Kidney (tissue), 14 donors: ENCODE measurements around the gene PTPRF. TPM values are rescaled to one million over a fixed set of nuclear protein-coding genes. Genes with fewer than 3 reads are reported as not detected.

Experiments used
- DNase-seq, 5 donors: peaks; one replicate each; pipeline ENCODE4 v3.0.0-alpha.2; 2013 to 2020
- FAIRE-seq: peaks from 2 replicates; lab custom pipeline; 2012; peaks lifted over from hg19 to GRCh38; lab: Jason Lieb, UNC
- H3K27ac ChIP-seq, 2 donors: one replicate each; pipeline ENCODE4 v1.7.0; 2013; ENCODE audit warnings: low read depth in 2 of 2, low read length in 2 of 2, inconsistent platforms in 1 of 2
- H3K27me3 ChIP-seq: one replicate; pipeline ENCODE4 v1.7.1; 2013; ENCODE audit warnings: low read length, inconsistent platforms; ENCODE audit not compliant: control insufficient read depth, insufficient read depth
- H3K36me3 ChIP-seq, 3 donors: one replicate each; pipeline versions ENCODE4 v1.7.0 to v1.7.1; 2013; ENCODE audit warnings: low read length in 3 of 3, control low read depth in 1 of 3, inconsistent platforms in 1 of 3; ENCODE audit not compliant: insufficient read depth in 3 of 3, control insufficient read depth in 2 of 3
- H3K4me1 ChIP-seq, 3 donors: one replicate each; pipeline versions ENCODE4 v1.7.0 to v1.7.1; 2013; ENCODE audit warnings: low read length in 3 of 3, inconsistent platforms in 1 of 3, low read depth in 1 of 3; ENCODE audit not compliant: control insufficient read depth in 2 of 3, insufficient read depth in 2 of 3
- H3K4me3 ChIP-seq, 3 donors: one replicate each; pipeline versions ENCODE4 v1.7.0 to v1.8.1; 2013; ENCODE audit warnings: low read length in 3 of 3, control low read depth in 1 of 3, inconsistent platforms in 1 of 3
- H3K9ac ChIP-seq, 3 donors: one replicate each; pipeline versions ENCODE4 v1.7.0 to v1.7.1; 2013; ENCODE audit warnings: low read length in 3 of 3, control low read depth in 1 of 3, inconsistent platforms in 1 of 3
- H3K9me3 ChIP-seq, 3 donors: one replicate each; pipeline versions ENCODE4 v1.7.0 to v1.7.1; 2013; ENCODE audit warnings: low read length in 3 of 3, control low read depth in 1 of 3, inconsistent platforms in 1 of 3; ENCODE audit not compliant: control insufficient read depth in 2 of 3, insufficient read depth in 1 of 3
- intact Hi-C: fragments of 100-400 bp; cut with DNase I; formaldehyde crosslinking; loops from one replicate; pipeline ENCODE4 v1.11.1; 2022
- polyA plus RNA-seq: library from polyadenylated mRNA; stranded (reverse); fragments of 350-450 nt; fragmentation: Illumina TruSeq; extraction: RNeasy Lipid Tissue Mini Kit (QIAGEN cat#74804); gene quantifications from one replicate; pipeline ENCODE4 v1.2.3, GENCODE V29; 2014; ENCODE audit warnings: low read depth, low replicate concordance; ENCODE audit not compliant: insufficient read depth
- total RNA-seq: library from RNA; stranded (reverse); fragmentation: NEBNext Ultra II Directional; extraction: Animal tissue kit (Norgen Biotek cat#: 25700); gene quantifications from one replicate; pipeline ENCODE4 v1.2.1, GENCODE V29; 2021
- TF ChIP-seq, protein P1 (sequence below): IDR thresholded peaks from 3 replicates; pipeline ENCODE4 v1.5.1; 2012; ENCODE audit warnings: mild to moderate bottlenecking, moderate library complexity, borderline replicate concordance; ENCODE audit not compliant: insufficient read depth; ENCODE audit errors: extremely low read depth
- donor health status: control.
- donor health status: control.
- donor health status: control.
- donor health status: control.
- donor health status: control.
- donor health status: DM: yes; HTN: yes; CAD: no.
- donor health status: Normal renal cell carcinoma (clear cell type).

The PTPRF gene
- total and polyA plus RNA-seq, 2 donors from 2014 or later = 39.5 to 197 TPM

DNA sequence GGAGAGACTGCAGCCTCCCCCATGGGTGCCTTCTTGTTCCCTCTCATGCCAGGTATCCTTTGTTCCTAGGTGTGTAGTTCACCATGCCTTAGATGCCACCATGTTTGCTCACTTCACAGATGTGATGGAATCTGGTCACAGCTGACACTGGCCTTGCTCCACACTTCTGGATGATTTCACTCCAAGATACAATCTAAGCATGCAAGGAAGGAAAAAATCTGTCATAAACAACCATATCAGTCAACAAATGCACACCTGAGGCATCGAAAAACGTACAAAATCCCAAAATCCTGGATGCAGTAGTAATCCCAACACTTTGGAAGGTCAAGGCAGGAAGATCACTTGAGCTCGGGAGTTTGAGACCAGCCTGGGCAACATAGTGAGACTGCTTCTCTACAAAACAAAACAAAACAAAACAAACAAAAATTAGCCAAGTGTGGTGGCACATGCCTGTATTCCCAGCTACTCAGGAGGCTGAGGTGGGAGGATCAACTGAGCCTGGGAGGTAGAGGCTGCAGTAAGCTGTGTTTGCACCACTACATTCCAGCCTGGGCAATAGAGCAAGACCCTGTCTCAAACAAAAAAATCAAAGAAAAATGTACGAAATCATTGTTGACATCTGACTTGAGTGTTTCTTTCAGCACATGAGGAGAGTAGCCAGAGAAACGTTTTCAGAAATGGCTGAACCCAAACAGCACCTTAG is 17.1 kb upstream of the PTPRF start:
- H3K27me3 ChIP-seq = no peaks in the 10 kb centered on the region
- H3K4me1 ChIP-seq = no peaks in the 10 kb centered on the region
- no peak overlapping the region for H3K9ac ChIP-seq
- no peak overlapping the region for H3K4me3 ChIP-seq
- H3K9me3 ChIP-seq = peaks cover 0 to 4% (median 0%) of the 10 kb centered on the region in 3 donors
- DNase-seq = no peak
- TF ChIP-seq, protein P1, sequence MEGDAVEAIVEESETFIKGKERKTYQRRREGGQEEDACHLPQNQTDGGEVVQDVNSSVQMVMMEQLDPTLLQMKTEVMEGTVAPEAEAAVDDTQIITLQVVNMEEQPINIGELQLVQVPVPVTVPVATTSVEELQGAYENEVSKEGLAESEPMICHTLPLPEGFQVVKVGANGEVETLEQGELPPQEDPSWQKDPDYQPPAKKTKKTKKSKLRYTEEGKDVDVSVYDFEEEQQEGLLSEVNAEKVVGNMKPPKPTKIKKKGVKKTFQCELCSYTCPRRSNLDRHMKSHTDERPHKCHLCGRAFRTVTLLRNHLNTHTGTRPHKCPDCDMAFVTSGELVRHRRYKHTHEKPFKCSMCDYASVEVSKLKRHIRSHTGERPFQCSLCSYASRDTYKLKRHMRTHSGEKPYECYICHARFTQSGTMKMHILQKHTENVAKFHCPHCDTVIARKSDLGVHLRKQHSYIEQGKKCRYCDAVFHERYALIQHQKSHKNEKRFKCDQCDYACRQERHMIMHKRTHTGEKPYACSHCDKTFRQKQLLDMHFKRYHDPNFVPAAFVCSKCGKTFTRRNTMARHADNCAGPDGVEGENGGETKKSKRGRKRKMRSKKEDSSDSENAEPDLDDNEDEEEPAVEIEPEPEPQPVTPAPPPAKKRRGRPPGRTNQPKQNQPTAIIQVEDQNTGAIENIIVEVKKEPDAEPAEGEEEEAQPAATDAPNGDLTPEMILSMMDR = no peak
- FAIRE-seq = no peak
- no peak overlapping the region for H3K27ac ChIP-seq
- intact Hi-C loops = no loop called here
- no peaks in the 10 kb centered on the region for H3K36me3 ChIP-seq

DNA sequence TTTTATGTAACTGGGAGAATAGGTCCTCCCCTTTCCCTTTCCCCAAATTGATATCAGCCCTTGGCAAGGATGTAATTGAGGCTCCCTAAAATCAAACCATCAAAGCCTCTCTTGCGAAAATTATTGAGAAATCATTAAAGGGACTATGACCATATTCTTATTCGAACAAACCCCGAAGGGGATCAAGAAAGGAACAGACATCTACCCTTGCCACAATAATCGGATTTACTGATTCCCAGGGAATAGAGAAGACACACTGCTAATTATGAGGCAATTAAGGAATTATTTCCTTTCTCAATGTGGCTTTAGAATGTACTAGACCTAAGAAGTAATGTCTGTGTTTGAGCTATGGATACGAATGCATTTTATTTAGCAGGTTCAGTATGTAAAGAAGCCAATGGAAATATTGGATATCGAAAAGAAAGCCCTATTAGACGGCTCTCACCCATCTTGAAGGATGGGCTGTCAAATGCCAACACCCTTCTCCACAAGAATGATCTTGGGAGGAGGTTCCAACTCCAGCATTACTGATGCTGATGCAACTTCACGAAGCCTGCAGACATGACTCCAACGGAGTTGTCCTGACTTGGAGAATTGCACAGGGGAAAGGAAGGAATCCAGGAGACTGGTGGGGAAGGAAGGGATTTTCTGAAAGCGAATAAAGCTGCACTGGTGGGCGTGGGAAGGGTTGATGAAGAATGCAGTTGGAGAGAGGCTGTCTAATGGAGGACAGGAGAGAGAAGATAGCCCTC is 11.6 kb upstream of the PTPRF start:
- Histone ChIP-seq H3K27me3 (no peaks in the 10 kb centered on the region), H3K9ac (no peak overlapping the region), H3K4me1 (peaks cover 0 to 2% (median 0%) of the 10 kb centered on the region in 3 donors), H3K4me3 (no peak overlapping the region), H3K36me3 (no peaks in the 10 kb centered on the region), H3K27ac (no peak overlapping the region), H3K9me3 (no peaks in the 10 kb centered on the region)
- FAIRE-seq (no peak), DNase-seq (peak in 1 of 5 donors; percentile 5)
- TF ChIP-seq, protein P1 = no peak
- intact Hi-C loops = no loop called here

DNA sequence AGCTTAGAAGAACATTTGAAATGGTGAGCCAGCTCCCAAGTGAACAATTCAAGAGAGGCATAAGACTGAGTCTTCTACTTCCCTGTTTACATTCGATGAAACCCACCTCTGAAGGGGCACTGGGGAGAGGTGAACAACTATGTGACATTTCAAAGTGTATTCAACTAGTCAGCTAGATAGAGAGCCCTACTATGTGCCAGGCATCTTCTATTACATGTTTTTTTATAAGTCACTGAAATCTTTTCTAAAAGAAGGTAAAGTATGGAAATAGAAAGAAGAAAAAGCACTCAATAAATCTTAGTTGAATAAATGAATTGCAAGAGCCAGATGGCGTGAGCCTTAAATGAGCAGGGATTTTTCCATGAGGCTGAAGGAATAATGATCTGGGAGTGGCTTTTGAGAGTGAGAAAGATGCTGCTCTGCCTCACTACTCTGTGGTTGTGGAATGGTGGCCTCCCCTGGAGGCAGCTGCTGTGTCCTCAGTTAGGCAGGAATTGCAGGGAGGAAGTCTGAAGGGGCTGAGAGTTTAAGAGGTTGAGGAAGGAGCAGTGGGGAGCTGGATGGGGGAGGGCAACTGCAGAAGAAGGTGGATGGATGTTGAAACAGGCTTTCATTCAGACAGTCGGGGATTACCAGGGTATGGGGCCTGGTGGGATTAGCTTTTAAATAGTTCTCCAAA is 10.4 kb upstream of the PTPRF start:
- Histone ChIP-seq H3K36me3 (no peaks in the 10 kb centered on the region), H3K9ac (no peak overlapping the region), H3K4me3 (no peak overlapping the region), H3K27ac (no peak overlapping the region), H3K9me3 (no peaks in the 10 kb centered on the region), H3K4me1 (peaks cover 0 to 2% (median 0%) of the 10 kb centered on the region in 3 donors), H3K27me3 (no peaks in the 10 kb centered on the region)
- intact Hi-C loops = no loop called here
- peak in 1 of 5 donors; percentile 18 for DNase-seq
- no peak for FAIRE-seq
- TF ChIP-seq, protein P1 = no peak
